ENCODE data around the gene TUBB4A. TPM values are rescaled to one million over a fixed set of nuclear protein-coding genes. Genes with fewer than 3 reads are reported as not detected.
A peak's percentile ranks its signal among the peaks of the same experiment; 100 is the strongest.

The TUBB4A gene
- total RNA-seq, 4 donors from 2014 or later = 1.7 to 2.5 (median 2.0) TPM

GRCh38 chr19:6530386-6531162 lies 28.5 kb upstream of the TUBB4A start, which contains the start of gene TNFSF9:
TNFSF9 (plus strand) TSS chr19:6531026; CDS start chr19:6531037, 11 bp downstream.
- TF ChIP-seq CTCF (IDR thresholded peaks at IDR 0.05 in 4 of 5, conservative IDR thresholded peaks at IDR 0.05 in 1 of 5) (no peak), POLR2A (IDR thresholded peaks at IDR 0.05) (peak; percentile 82 to 92)
- H3K9me3 ChIP-seq = no peaks in the 10 kb centered on the region
- ATAC-seq = peak; percentile 95
- intact Hi-C loops (cut with DNase I; ENCODE audit: low total_unique reads) = loop anchor here (2.0 to 5.0 kb wide), 3 partner anchors 14 to 207 kb away; partner anchors contain the start of genes GPR108, SLC25A23 and TRIP10
- H3K4me1 ChIP-seq = peaks cover 25 to 29% of the 10 kb centered on the region in 2 donors
- in situ Hi-C loops (cut with MboI; ENCODE audit: low sequenced_read_pairs in 4 of 4) = no loop called here
- no peaks in the 10 kb centered on the region for H3K36me3 ChIP-seq
- peak within 1 kb of the TSS; percentile 67 to 75 (median 74) for H3K4me3 ChIP-seq
- DNase-seq = peak; percentile 82 to 85
- peaks cover 8 to 23% (median 10%) of the 10 kb centered on the region in 3 donors for H3K27me3 ChIP-seq
- H3K27ac ChIP-seq = peak within 1 kb of the TSS; percentile 74 to 90 (median 86)

DNA sequence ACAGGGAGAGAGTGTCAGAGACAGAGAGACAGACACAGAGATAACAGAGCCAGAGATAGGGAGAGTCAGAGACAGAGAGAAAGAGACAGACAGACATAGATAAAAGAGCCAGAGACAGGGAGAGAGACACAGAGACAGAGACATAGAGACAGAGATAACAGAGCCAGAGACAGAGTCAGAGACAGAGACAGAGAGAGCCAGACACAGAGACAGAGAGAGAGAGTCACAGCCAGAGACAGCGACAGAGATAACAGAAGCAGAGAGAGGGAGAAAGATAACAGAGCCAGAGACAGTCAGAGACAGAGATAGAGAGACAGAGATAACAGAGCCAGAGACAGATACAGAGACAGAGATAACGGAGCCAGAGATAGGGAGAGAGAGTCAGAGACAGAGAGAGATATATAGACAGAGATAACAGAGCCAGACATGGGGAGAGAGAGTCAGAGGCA lies 27.9 kb upstream of the TUBB4A start:
- peak overlapping the region; percentile 67 to 75 (median 74) for H3K4me3 ChIP-seq
- no peak for DNase-seq
- H3K9me3 ChIP-seq = no peaks in the 10 kb centered on the region
- peaks cover 25 to 29% of the 10 kb centered on the region in 2 donors for H3K4me1 ChIP-seq
- in situ Hi-C loops (cut with MboI; ENCODE audit: low sequenced_read_pairs in 4 of 4) (loop anchor here in 1 of 4 donors (10.0 kb wide), 1 partner anchor 95 kb away; no protein-coding TSS in a partner anchor), intact Hi-C loops (cut with DNase I; ENCODE audit: low total_unique reads) (loop anchor here (2.0 to 5.0 kb wide), 3 partner anchors 13 to 207 kb away; partner anchors contain the start of genes GPR108, SLC25A23 and TRIP10)
- H3K36me3 ChIP-seq = no peaks in the 10 kb centered on the region
- peaks cover 8 to 23% (median 10%) of the 10 kb centered on the region in 3 donors for H3K27me3 ChIP-seq
- ATAC-seq = no peak
- no peak for TF ChIP-seq POLR2A (IDR thresholded peaks at IDR 0.05)
- no peak for TF ChIP-seq CTCF (IDR thresholded peaks at IDR 0.05 in 4 of 5, conservative IDR thresholded peaks at IDR 0.05 in 1 of 5)
- peak overlapping the region; percentile 74 to 90 (median 86) for H3K27ac ChIP-seq

- Histone ChIP-seq H3K36me3 (no peaks in the 10 kb centered on the region), H3K9me3 (no peaks in the 10 kb centered on the region), H3K4me3 (peak overlapping the region; percentile 17 to 75 (median 70)), H3K27me3 (peaks cover 8 to 18% (median 10%) of the 10 kb centered on the region in 3 donors), H3K4me1 (peaks cover 25 to 29% of the 10 kb centered on the region in 2 donors), H3K27ac (peak overlapping the region in 2 of 4 donors; percentile 74 to 82)
- intact Hi-C loops (cut with DNase I; ENCODE audit: low total_unique reads) = no loop called here
- DNase-seq (no peak), ATAC-seq (no peak)
- in situ Hi-C loops (cut with MboI; ENCODE audit: low sequenced_read_pairs in 4 of 4) = loop anchor here in 1 of 4 donors (10.0 kb wide), 1 partner anchor 95 kb away; no protein-coding TSS in a partner anchor
- TF ChIP-seq CTCF (IDR thresholded peaks at IDR 0.05 in 4 of 5, conservative IDR thresholded peaks at IDR 0.05 in 1 of 5) = no peak
- no peak for TF ChIP-seq POLR2A (IDR thresholded peaks at IDR 0.05)
Observed at GRCh38 chr19:6529351-6529750, 27.2 kb upstream of the TUBB4A start.

GRCh38 chr19:6528544-6529121 lies 26.5 kb upstream of the TUBB4A start:
- ATAC-seq = no peak
- no peak for TF ChIP-seq CTCF (IDR thresholded peaks at IDR 0.05 in 4 of 5, conservative IDR thresholded peaks at IDR 0.05 in 1 of 5)
- no peak for TF ChIP-seq POLR2A (IDR thresholded peaks at IDR 0.05)
- Histone ChIP-seq H3K27me3 (peaks cover 8 to 18% (median 10%) of the 10 kb centered on the region in 3 donors), H3K27ac (peak overlapping the region in 2 of 4 donors; percentile 22 to 27), H3K4me1 (peaks cover 25 to 29% of the 10 kb centered on the region in 2 donors), H3K9me3 (no peaks in the 10 kb centered on the region), H3K36me3 (no peaks in the 10 kb centered on the region), H3K4me3 (no peak overlapping the region)
- intact Hi-C loops (cut with DNase I; ENCODE audit: low total_unique reads) = no loop called here
- peak; percentile 33 to 52 for DNase-seq
- in situ Hi-C loops (cut with MboI; ENCODE audit: low sequenced_read_pairs in 4 of 4) = loop anchor here in 1 of 4 donors (10.0 kb wide), 1 partner anchor 96 kb away; no protein-coding TSS in a partner anchor

All from gastrocnemius medialis (tissue), 4 donors.